Effector memory CD8-positive, alpha-beta T cell (primary cell): ENCODE results near the gene SHISA9.

Source experiments
- ATAC-seq: fragments of 150-1000 bp; cut with Tn5 transposase; replicated peaks from 2 replicates; pipeline ENCODE4 v1.10.0; 2021; ENCODE audit warnings: mild to moderate bottlenecking, moderate library complexity
- DNase-seq, 3 experiments: peaks; one replicate each; pipeline ENCODE4 v3.0.0; 2021
- H3K27ac Mint-ChIP-seq, 2 donors: one replicate each; pipeline ENCODE4 v1.8.0; 2022; ENCODE audit warnings: mild to moderate bottlenecking in 2 of 2, mixed read lengths in 2 of 2, moderate library complexity in 2 of 2
- H3K27me3 Mint-ChIP-seq, 2 donors: one replicate each; pipeline ENCODE4 v1.8.0; 2022; ENCODE audit warnings: mixed read lengths in 2 of 2
- H3K36me3 Mint-ChIP-seq: one replicate; pipeline ENCODE4 v1.8.0; 2022; ENCODE audit warnings: mild to moderate bottlenecking, moderate library complexity, mixed read lengths; ENCODE audit not compliant: insufficient read depth
- H3K4me1 Mint-ChIP-seq, 2 donors: one replicate each; pipeline ENCODE4 v1.8.0; 2022; ENCODE audit warnings: low read depth in 2 of 2, mixed read lengths in 2 of 2
- H3K4me3 Mint-ChIP-seq, 2 donors: one replicate each; pipeline ENCODE4 v1.8.0; 2022; ENCODE audit warnings: mild to moderate bottlenecking in 2 of 2, mixed read lengths in 2 of 2, moderate library complexity in 2 of 2
- H3K9me3 Mint-ChIP-seq, 2 donors: one replicate each; pipeline ENCODE4 v1.8.0; 2022; ENCODE audit warnings: mixed read lengths in 2 of 2

SHISA9 gene

DNA sequence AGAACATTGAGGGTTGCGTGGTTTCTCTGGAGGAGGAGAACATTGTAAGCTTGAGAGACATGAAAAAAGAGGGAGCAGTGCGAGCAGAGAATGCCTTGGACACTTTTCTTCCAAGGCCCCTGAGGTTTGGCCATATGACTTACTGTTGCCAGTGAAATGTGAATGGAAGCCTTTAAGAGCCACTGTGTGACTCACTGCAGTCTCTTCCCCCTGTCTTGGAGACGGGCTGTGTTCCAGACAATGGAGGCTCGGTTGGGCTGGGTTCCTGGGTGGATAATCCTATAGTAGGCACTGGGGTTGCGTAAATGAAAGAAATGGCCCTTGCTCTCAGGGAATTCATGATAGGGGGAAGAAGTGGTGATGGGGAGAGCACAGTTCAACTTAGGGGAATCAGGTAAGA is 75.5 kb downstream of the SHISA9 start:
- Mint-ChIP-seq H3K36me3 (no peaks in the 10 kb centered on the region), H3K4me3 (no peak overlapping the region), H3K27me3 (no peaks in the 10 kb centered on the region), H3K4me1 (no peaks in the 10 kb centered on the region), H3K9me3 (peaks cover 4 to 9% of the 10 kb centered on the region in 2 donors), H3K27ac (no peak overlapping the region)
- DNase-seq (no peak), ATAC-seq (no peak)

DNA sequence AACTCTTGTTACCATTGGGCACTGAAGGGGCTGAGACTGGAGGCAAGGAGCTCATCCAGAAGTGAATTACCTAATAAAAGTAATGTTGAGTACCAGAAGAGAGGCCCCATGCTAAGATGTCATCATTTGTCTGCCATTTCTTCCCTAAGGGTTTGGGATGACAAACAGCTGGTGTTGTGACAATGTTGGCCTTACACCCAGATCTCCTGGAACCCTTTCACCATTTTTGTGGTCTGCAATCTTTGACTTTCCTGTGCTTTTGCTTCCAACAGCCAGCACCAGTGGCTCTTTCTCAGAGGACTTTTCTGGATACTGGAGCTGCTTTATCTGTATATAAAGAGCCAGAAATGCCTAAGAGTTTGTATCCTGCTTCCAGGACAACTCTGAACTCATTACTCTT is 84.1 kb downstream of the SHISA9 start:
- no peak for DNase-seq
- Mint-ChIP-seq H3K27ac (no peak overlapping the region), H3K4me3 (no peak overlapping the region), H3K27me3 (peaks cover 0 to 16% of the 10 kb centered on the region in 2 donors), H3K4me1 (no peaks in the 10 kb centered on the region), H3K36me3 (no peaks in the 10 kb centered on the region), H3K9me3 (peaks cover 4 to 19% of the 10 kb centered on the region in 2 donors)
- ATAC-seq = no peak

DNA sequence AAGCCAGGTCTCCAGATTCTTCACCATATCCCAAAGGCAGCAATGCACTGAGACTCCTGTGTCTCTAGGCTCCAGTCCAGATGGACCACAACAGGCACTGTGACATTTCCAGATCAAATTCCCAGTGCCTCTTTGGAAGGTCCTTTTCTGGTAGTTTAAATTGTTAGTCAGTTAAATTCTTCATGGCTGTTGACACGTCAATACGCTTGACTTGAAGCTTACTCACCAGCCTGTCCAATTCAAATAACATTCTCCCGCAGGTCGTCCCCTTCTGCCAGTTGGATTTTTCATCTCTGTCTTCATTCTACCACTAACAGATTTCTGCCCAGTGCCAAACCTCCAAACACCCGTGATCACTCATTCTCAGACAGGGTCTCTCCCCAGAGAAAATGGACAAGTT is 86.7 kb downstream of the SHISA9 start:
- H3K4me1 Mint-ChIP-seq = no peaks in the 10 kb centered on the region

DNA sequence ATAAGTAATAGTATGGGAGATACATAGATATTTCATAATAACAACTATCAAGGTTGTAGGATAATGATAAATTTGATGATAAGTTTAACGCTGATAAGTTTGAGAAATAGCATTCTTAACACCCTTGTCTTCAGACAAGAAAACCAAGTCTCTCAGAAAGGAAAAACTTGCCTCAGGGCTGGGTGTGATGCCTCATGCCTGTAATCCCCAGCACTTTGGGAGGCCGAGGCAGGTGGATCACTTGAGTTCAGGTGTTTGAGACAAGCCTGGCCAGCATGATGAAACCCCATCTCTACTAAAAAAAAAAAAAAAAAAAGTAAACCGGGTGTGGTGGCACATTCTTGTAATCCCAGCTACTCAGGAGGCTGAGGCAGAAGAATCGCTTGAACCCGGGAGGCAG is 90.7 kb downstream of the SHISA9 start:
- Mint-ChIP-seq H3K9me3 (peaks cover 5% of the 10 kb centered on the region in 2 donors), H3K36me3 (no peaks in the 10 kb centered on the region), H3K27ac (no peak overlapping the region), H3K27me3 (peaks cover 0 to 5% of the 10 kb centered on the region in 2 donors), H3K4me3 (no peak overlapping the region), H3K4me1 (no peaks in the 10 kb centered on the region)
- ATAC-seq (no peak), DNase-seq (no peak)

More for the DNA sequence above, 86.7 kb downstream of the SHISA9 start:
- Mint-ChIP-seq H3K9me3 (peaks cover 4 to 10% of the 10 kb centered on the region in 2 donors), H3K27ac (no peak overlapping the region), H3K4me3 (no peak overlapping the region), H3K36me3 (no peaks in the 10 kb centered on the region), H3K27me3 (peaks cover 0 to 16% of the 10 kb centered on the region in 2 donors)
- ATAC-seq (no peak), DNase-seq (no peak)

DNA sequence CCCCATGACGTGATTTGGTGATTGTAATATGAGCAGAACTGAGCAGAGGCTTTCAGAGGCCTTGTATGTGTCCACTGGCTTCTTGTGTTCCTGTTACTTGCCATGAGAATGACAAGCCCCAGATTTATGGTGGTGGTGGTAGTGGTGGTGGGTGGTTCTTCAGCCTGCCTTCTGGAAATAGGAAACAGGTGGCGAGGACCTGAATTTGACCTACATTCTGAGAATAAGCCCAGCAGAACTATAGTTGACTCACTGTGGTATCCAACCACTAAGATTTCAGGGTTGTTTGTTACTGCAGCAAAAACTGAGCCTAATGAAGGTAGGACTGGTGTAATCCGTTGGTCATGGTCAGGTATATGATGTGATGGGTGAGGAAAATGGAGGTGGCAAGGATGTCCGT is 93.0 kb downstream of the SHISA9 start:
- H3K27me3 Mint-ChIP-seq = no peaks in the 10 kb centered on the region
- no peak for DNase-seq
- no peaks in the 10 kb centered on the region for H3K4me1 Mint-ChIP-seq
- no peaks in the 10 kb centered on the region for H3K36me3 Mint-ChIP-seq
- ATAC-seq = no peak
- H3K9me3 Mint-ChIP-seq = peaks cover 0 to 4% of the 10 kb centered on the region in 2 donors
- no peak overlapping the region for H3K4me3 Mint-ChIP-seq
- H3K27ac Mint-ChIP-seq = no peak overlapping the region

DNA sequence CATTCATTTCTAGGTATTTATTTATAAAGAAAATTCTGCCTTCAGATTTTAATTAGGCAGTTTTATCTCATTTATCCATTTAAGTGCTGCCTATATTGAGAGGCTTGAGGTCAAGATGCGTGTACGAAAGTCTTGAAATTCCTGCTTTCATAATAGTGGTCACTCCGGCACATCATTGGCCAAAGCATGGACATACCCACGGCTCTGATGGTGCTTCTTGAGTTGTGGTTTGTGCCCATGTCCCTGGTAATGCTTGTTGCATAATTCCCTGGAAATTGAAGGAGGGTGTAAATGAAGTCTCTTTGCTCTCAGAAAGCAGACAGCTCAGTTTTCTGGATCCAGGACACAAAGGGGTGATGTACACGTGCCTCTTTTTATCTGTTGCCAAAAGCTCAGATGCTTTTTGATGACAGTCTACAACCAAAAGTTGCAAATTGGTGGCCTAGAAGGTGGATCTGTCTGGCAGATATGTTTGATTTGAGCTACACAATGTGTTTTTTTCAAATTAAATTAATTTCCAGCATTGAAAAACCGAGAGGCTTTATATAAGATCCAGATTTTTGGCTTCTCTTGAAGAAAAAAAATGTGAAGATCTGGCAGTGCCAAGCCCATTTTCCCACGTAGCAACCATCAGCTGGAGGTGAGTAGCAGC is 94.4 kb downstream of the SHISA9 start:
- Mint-ChIP-seq H3K36me3 (no peaks in the 10 kb centered on the region), H3K4me1 (no peaks in the 10 kb centered on the region), H3K9me3 (peaks cover 0 to 4% of the 10 kb centered on the region in 2 donors), H3K27ac (no peak overlapping the region), H3K4me3 (no peak overlapping the region), H3K27me3 (no peaks in the 10 kb centered on the region)
- no peak for DNase-seq
- ATAC-seq = no peak

DNA sequence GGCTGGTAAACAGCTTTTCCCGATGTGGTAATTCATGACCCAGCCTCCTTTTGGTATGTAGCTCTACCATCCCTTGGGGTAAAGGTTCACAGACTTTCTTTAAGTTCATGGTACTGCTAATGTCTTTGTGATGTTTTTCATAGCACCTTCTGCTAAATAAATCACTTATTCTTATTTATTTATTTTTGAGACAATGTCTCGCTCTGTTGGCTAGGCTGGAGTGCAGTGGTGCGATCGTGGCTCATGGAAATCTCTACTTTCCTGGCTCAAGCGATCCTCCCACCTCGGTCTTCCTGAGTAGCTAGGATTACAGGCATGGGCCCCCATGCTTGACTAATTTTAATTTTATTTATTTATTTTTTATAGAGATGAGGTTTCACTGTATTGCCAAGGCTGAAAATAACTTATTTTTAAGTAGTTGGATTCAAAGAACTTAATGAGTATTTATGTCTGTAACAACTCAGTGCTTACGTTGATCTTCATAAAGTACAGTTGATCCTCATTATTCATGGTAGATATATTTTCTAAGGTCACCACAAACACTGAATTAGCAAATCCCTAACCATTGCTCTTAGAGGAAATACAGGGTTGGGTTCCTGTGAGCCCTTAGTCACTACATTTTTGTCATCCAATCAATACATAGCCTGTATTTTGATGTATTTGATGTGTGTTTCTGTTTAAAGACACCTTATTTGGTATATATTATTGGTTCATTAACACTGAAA is 97.1 kb downstream of the SHISA9 start:
- Mint-ChIP-seq H3K27me3 (peaks cover 4 to 6% of the 10 kb centered on the region in 2 donors), H3K4me3 (no peak overlapping the region), H3K36me3 (no peaks in the 10 kb centered on the region), H3K9me3 (peaks cover 4 to 6% of the 10 kb centered on the region in 2 donors), H3K4me1 (no peaks in the 10 kb centered on the region), H3K27ac (no peak overlapping the region)
- DNase-seq = no peak
- no peak for ATAC-seq

DNA sequence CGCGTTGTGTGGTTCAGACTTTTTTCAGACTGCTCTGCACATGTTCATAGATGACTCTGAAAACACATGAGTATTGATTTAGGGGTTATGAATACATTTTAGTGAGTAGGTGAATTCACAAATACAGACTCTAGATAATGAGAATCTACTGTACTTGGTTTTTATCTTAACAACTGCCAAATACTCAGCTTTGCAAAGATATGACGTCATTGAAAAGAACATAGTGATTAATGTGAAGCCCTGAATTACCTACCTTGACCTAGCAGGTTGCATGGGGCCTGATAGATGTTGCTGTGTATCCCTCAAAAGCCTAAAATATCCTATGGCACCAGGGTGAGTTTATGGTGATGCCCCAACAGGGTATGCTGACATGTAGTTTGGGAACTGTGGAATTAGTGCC is 98.0 kb downstream of the SHISA9 start:
- no peak for ATAC-seq
- Mint-ChIP-seq H3K4me1 (no peaks in the 10 kb centered on the region), H3K27me3 (peaks cover 4 to 6% of the 10 kb centered on the region in 2 donors), H3K27ac (no peak overlapping the region), H3K36me3 (no peaks in the 10 kb centered on the region), H3K9me3 (peaks cover under 1 to 13% of the 10 kb centered on the region in 2 donors), H3K4me3 (no peak overlapping the region)
- DNase-seq = no peak

DNA sequence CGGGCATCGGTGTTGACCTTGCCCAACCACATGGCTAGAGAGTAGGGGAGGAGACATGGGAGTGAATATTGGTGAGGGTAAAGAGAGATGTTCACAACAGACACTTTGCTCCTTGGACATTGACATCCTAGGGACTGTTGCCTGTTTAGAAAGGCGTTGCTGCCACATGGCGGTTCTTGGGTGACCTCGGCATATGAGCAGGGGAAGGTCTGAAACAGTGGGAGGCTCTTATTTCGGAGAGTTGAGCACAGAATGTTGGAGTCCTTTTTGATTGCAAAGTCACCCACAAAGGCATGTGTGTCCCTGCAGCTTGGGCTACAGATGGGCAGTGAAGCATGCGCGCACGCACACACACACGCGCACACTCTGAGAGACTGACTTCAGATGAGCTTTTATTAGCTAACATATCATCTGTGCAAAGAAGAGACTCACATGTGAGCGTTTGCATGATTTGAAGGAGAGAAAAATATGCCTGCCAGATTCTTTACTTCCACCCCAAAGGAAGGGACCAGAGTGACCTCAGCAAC is 104.4 kb downstream of the SHISA9 start:
- DNase-seq = no peak
- Mint-ChIP-seq H3K9me3 (peaks cover 7 to 35% of the 10 kb centered on the region in 2 donors), H3K27ac (no peak overlapping the region), H3K27me3 (peaks cover 4 to 6% of the 10 kb centered on the region in 2 donors), H3K36me3 (no peaks in the 10 kb centered on the region), H3K4me3 (no peak overlapping the region), H3K4me1 (no peaks in the 10 kb centered on the region)
- no peak for ATAC-seq

DNA sequence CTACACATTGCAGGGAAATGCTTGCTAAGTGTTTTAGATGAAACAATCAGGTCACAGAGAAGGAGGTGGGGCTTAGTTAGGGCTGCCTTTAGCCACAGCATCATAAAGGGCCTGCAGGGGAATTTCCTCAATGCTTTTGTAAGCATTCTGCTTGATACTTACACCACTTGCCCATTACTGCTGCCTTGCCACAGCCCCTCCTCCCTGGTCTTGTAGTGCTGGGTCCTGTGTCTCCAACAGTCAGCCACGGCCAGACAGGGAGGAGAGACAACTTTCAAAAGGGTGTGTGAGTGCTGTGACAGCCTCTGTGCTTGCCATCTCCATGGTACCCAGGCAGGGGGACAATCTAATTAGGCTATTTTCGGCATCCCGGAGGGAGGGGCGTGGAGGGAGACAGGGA is 111.2 kb downstream of the SHISA9 start:
- Mint-ChIP-seq H3K27ac (no peak overlapping the region), H3K4me3 (no peak overlapping the region), H3K27me3 (no peaks in the 10 kb centered on the region), H3K9me3 (peaks cover 2 to 4% of the 10 kb centered on the region in 2 donors), H3K36me3 (no peaks in the 10 kb centered on the region), H3K4me1 (no peaks in the 10 kb centered on the region)
- no peak for DNase-seq
- ATAC-seq = no peak

DNA sequence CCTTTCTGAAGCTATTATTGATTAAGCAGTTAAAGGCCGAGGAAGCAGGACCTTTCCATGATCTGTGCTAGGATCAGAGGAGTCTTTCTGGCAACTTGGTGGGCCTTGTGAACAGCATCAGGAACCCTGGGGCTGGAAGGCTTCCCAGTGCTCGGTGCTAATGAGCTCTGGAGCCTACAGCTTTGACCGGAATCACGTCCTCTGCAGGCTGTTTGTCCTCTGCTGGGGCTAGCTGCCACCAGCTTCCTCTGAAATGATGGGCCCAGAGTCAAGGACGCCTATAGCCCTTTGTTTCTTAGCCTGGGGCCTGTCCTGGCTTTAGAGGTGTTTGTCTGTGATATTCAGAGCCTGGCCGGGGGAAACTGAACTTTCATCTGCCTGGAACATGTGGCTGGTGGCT is 111.6 kb downstream of the SHISA9 start:
- no peak overlapping the region for H3K4me3 Mint-ChIP-seq
- H3K9me3 Mint-ChIP-seq = peaks cover 0 to 2% of the 10 kb centered on the region in 2 donors
- no peaks in the 10 kb centered on the region for H3K27me3 Mint-ChIP-seq
- ATAC-seq = no peak
- no peaks in the 10 kb centered on the region for H3K36me3 Mint-ChIP-seq
- no peaks in the 10 kb centered on the region for H3K4me1 Mint-ChIP-seq
- no peak for DNase-seq
- no peak overlapping the region for H3K27ac Mint-ChIP-seq

DNA sequence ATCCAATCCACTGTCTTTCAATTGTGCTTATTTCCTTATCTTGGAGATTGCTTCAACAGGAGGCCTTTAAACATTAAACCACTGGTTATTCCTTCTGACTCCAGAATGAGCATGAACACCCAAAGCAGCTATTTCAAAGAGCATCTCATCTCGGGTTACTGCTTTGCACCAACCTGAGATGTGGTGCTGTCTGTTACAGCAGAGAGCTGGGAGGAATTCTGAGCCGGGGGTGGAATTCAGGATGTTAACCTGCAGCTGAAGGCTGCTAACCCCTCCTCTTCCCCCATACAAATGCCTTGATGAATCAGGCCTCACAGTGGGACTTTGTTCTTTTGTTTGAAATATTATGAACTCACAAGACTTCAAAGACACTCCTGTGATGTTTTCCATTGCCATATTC is 113.1 kb downstream of the SHISA9 start:
- Mint-ChIP-seq H3K4me1 (no peaks in the 10 kb centered on the region), H3K27ac (no peak overlapping the region), H3K27me3 (no peaks in the 10 kb centered on the region), H3K4me3 (no peak overlapping the region), H3K9me3 (no peaks in the 10 kb centered on the region), H3K36me3 (no peaks in the 10 kb centered on the region)
- no peak for ATAC-seq
- DNase-seq = no peak

DNA sequence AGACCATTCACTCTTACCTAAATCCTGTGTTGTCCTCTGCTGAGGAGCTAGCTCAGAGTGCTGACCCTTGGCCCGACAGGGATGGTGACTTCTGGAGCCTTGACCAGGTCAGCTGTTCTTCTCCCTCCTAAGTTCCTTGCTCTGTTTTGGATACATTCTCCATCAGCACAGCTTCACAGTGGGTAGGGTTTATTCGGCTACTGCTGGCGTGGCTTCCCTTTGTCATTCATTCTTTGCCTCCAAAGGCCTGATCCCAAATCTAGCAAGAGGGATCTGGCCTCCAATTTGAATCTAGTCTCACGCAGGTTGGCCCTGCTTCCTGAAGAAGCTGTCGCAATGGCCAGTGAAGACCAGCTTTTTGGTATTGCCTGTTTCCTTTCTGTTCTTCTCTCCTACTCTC is 116.6 kb downstream of the SHISA9 start:
- Mint-ChIP-seq H3K27ac (no peak overlapping the region), H3K4me1 (no peaks in the 10 kb centered on the region), H3K9me3 (peaks cover 2 to 8% of the 10 kb centered on the region in 2 donors), H3K27me3 (no peaks in the 10 kb centered on the region), H3K36me3 (no peaks in the 10 kb centered on the region), H3K4me3 (no peak overlapping the region)
- ATAC-seq = no peak
- no peak for DNase-seq

DNA sequence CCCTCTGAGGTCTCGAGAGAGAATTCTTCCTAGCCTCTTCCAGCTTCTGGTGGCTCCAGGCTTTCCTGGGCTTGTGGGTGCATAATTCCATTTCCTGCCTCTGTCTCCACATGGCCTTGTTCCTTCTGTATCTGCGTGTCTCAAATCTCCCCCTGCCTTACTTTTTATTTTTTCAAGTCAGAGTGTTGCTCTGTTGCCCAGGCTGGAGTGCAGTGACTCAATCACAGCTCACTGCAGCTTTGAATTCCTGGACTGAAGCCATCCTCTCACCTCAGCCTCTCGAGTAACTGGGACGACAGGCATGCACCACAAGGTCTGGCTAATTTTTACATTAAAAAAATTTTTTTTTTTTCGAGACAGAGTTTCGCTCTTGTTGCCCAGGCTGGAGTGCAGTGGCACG is 120.6 kb downstream of the SHISA9 start:
- no peaks in the 10 kb centered on the region for H3K4me1 Mint-ChIP-seq
- H3K27ac Mint-ChIP-seq = no peak overlapping the region
- H3K4me3 Mint-ChIP-seq = no peak overlapping the region
- no peaks in the 10 kb centered on the region for H3K27me3 Mint-ChIP-seq
- H3K36me3 Mint-ChIP-seq = no peaks in the 10 kb centered on the region
- ATAC-seq (no peak), DNase-seq (no peak)
- peaks cover 7 to 8% of the 10 kb centered on the region in 2 donors for H3K9me3 Mint-ChIP-seq
